Hematopoietic multipotent progenitor cell treated with erythropoietin and hydrocortisone succinate and interleukin-3 and kit ligand, for 8 days (in vitro differentiated cells): Measurements from ENCODE around the gene FMN1.

Experiments
- DNase-seq: peaks from one replicate; pipeline ENCODE4 v3.0.0-alpha.2; 2015

FMN1 gene

GRCh38 chr15:33194704-33195670, at the start of gene FMN1:
Gene FMN1 (minus strand): TSS chr15:33194714. CDS start chr15:33154914, 39,800 bp downstream.
- peak; percentile 91 for DNase-seq

- peak; percentile 38 for DNase-seq
Measured at GRCh38 chr15:33243869-33244268, 49.4 kb upstream of the FMN1 start.

GRCh38 chr15:33243393-33243792, 48.9 kb upstream of the FMN1 start:
- no peak for DNase-seq

- DNase-seq = peak; percentile 42
Measured at GRCh38 chr15:33242669-33243191, 48.2 kb upstream of the FMN1 start.

- no peak for DNase-seq
Measured at GRCh38 chr15:33242165-33242564, 47.7 kb upstream of the FMN1 start.

- DNase-seq = no peak
Measured at GRCh38 chr15:33236841-33237509, 42.5 kb upstream of the FMN1 start.

GRCh38 chr15:33234020-33234461, 39.5 kb upstream of the FMN1 start:
- peak; percentile 67 for DNase-seq

GRCh38 chr15:33226559-33227181, 32.2 kb upstream of the FMN1 start:
- peak; percentile 99 for DNase-seq

GRCh38 chr15:33218071-33218491, 23.6 kb upstream of the FMN1 start:
- DNase-seq = no peak

- DNase-seq = peak; percentile 64
Measured at GRCh38 chr15:33215941-33216872, 21.7 kb upstream of the FMN1 start.

- DNase-seq = peak; percentile 97
Measured at GRCh38 chr15:33211176-33211808, 16.8 kb upstream of the FMN1 start.

- DNase-seq = no peak
Measured at GRCh38 chr15:33209575-33210481, 15.3 kb upstream of the FMN1 start.

- no peak for DNase-seq
Measured at GRCh38 chr15:33207646-33208045, 13.1 kb upstream of the FMN1 start.

- DNase-seq = no peak
Measured at GRCh38 chr15:33206366-33206765, 11.9 kb upstream of the FMN1 start.

- DNase-seq = no peak
Measured at GRCh38 chr15:33204926-33205325, 10.4 kb upstream of the FMN1 start.

GRCh38 chr15:33204087-33204486, 9.6 kb upstream of the FMN1 start:
- no peak for DNase-seq

GRCh38 chr15:33201491-33202231, 7.1 kb upstream of the FMN1 start:
- DNase-seq = peak; percentile 58

- no peak for DNase-seq
Measured at GRCh38 chr15:33200903-33201302, 6.4 kb upstream of the FMN1 start.

GRCh38 chr15:33200444-33200843, 5.9 kb upstream of the FMN1 start:
- DNase-seq = no peak

GRCh38 chr15:33198541-33198940, 4.0 kb upstream of the FMN1 start:
- DNase-seq = peak; percentile 67
